Nephron progenitor cell (in vitro differentiated cells): Measurements from ENCODE around the gene CNTD1.

Experiments used
- DNase-seq: peaks from one replicate; pipeline ENCODE4 v3.0.0; 2021
- H3K27ac Mint-ChIP-seq: 2 replicates; pipeline ENCODE4 v1.8.0; 2021; ENCODE audit warnings: mild to moderate bottlenecking, moderate library complexity, mixed read lengths
- H3K27me3 Mint-ChIP-seq: 2 replicates; pipeline ENCODE4 v1.8.0; 2021; ENCODE audit warnings: mild to moderate bottlenecking, low read depth, mixed read lengths; ENCODE audit not compliant: poor library complexity
- H3K36me3 Mint-ChIP-seq: 2 replicates; pipeline ENCODE4 v1.8.0; 2021; ENCODE audit warnings: low read depth, mixed read lengths
- H3K4me1 Mint-ChIP-seq: 2 replicates; pipeline ENCODE4 v1.8.0; 2021; ENCODE audit warnings: mixed read lengths
- H3K4me3 Mint-ChIP-seq: 2 replicates; pipeline ENCODE4 v1.8.0; 2021; ENCODE audit warnings: mild to moderate bottlenecking, moderate library complexity, mixed read lengths
- H3K9me3 Mint-ChIP-seq: 2 replicates; pipeline ENCODE4 v1.8.0; 2021; ENCODE audit warnings: mild to moderate bottlenecking, moderate library complexity, mixed read lengths
- CTCF ChIP-seq: fragments of 200-600 bp; sonication (generic); IDR thresholded peaks from 2 replicates; pipeline ENCODE4 v1.5.0; 2021; ENCODE audit warnings: antibody characterized with exemption

The CNTD1 gene

GRCh38 chr17:42827472-42827871 lies 28.8 kb downstream of the CNTD1 start:
- no peaks in the 10 kb centered on the region for H3K9me3 Mint-ChIP-seq
- H3K36me3 Mint-ChIP-seq: no peaks in the 10 kb centered on the region
- peaks cover 17% of the 10 kb centered on the region for H3K4me1 Mint-ChIP-seq
- peaks cover 53% of the 10 kb centered on the region for H3K27me3 Mint-ChIP-seq
- TF ChIP-seq CTCF: no peak
- no peak overlapping the region for H3K4me3 Mint-ChIP-seq
- no peak overlapping the region for H3K27ac Mint-ChIP-seq
- no peak for DNase-seq

GRCh38 chr17:42830971-42831370 lies 32.3 kb downstream of the CNTD1 start:
- TF ChIP-seq CTCF: no peak
- no peak overlapping the region for H3K27ac Mint-ChIP-seq
- H3K27me3 Mint-ChIP-seq: peaks cover 45% of the 10 kb centered on the region
- H3K4me3 Mint-ChIP-seq: peak overlapping the region; percentile 3
- peaks cover 24% of the 10 kb centered on the region for H3K4me1 Mint-ChIP-seq
- H3K9me3 Mint-ChIP-seq: no peaks in the 10 kb centered on the region
- H3K36me3 Mint-ChIP-seq: peaks cover 22% of the 10 kb centered on the region
- no peak for DNase-seq

GRCh38 chr17:42832213-42832933 lies 33.7 kb downstream of the CNTD1 start:
- Mint-ChIP-seq H3K27me3 (peaks cover 33% of the 10 kb centered on the region), H3K4me1 (peaks cover 24% of the 10 kb centered on the region), H3K9me3 (no peaks in the 10 kb centered on the region), H3K27ac (peak overlapping the region; percentile 99), H3K36me3 (peaks cover 29% of the 10 kb centered on the region), H3K4me3 (peak overlapping the region; percentile 94)
- TF ChIP-seq CTCF: no peak
- no peak for DNase-seq

GRCh38 chr17:42832934-42833766 lies 34.5 kb downstream of the CNTD1 start, which contains the start of gene PSME3:
Gene PSME3, plus strand, starts transcription at chr17:42833397. Its CDS starts 235 bp downstream, at chr17:42833632.
- peak; percentile 91 for DNase-seq
- H3K27me3 Mint-ChIP-seq: peaks cover 27% of the 10 kb centered on the region
- peak within 1 kb of the TSS; percentile 99 for H3K27ac Mint-ChIP-seq
- H3K4me1 Mint-ChIP-seq: peaks cover 24% of the 10 kb centered on the region
- H3K9me3 Mint-ChIP-seq: no peaks in the 10 kb centered on the region
- peak within 1 kb of the TSS; percentile 94 for H3K4me3 Mint-ChIP-seq
- TF ChIP-seq CTCF: no peak
- H3K36me3 Mint-ChIP-seq: peaks cover 35% of the 10 kb centered on the region

- peaks cover 24% of the 10 kb centered on the region for H3K4me1 Mint-ChIP-seq
- H3K27me3 Mint-ChIP-seq: peaks cover 19% of the 10 kb centered on the region
- H3K9me3 Mint-ChIP-seq: no peaks in the 10 kb centered on the region
- no peak for DNase-seq
- peak overlapping the region; percentile 99 for H3K27ac Mint-ChIP-seq
- peaks cover 41% of the 10 kb centered on the region for H3K36me3 Mint-ChIP-seq
- no peak for TF ChIP-seq CTCF
- peak overlapping the region; percentile 94 for H3K4me3 Mint-ChIP-seq
Observed at GRCh38 chr17:42833767-42834422, 35.2 kb downstream of the CNTD1 start.
